Mucosa of descending colon (tissue), 3 donors: ENCODE measurements around the gene GSS. TPM values are rescaled to one million over a fixed set of nuclear protein-coding genes. Genes with fewer than 3 reads are reported as not detected.
A peak's percentile ranks its signal among the peaks of the same experiment; 100 is the strongest.

ENCODE experiments used
- ATAC-seq: fragments of 200-7000 bp; cut with Tn5 transposase; one replicate; pipeline ENCODE4 v1.9.1; 2020; ENCODE audit warnings: mild to moderate bottlenecking, moderate library complexity
- DNase-seq, 3 donors: peaks; one replicate each; pipeline ENCODE4 v3.0.0-alpha.2; 2020
- H3K36me3 ChIP-seq: fragments of 200-600 bp; one replicate; pipeline ENCODE4 v1.8.0; 2021; ENCODE audit warnings: low read depth, mild to moderate bottlenecking
- H3K4me1 ChIP-seq: fragments of 200-600 bp; one replicate; pipeline ENCODE4 v1.8.0; 2021; ENCODE audit warnings: low read depth, mild to moderate bottlenecking
- H3K4me3 ChIP-seq: fragments of 200-600 bp; one replicate; pipeline ENCODE4 v1.8.0; 2021; ENCODE audit warnings: mild to moderate bottlenecking
- H3K9me3 ChIP-seq: fragments of 200-600 bp; one replicate; pipeline ENCODE4 v1.8.0; 2021; ENCODE audit warnings: mild to moderate bottlenecking
- CTCF ChIP-seq: fragments of 200-600 bp; IDR thresholded peaks from one replicate; pipeline ENCODE4 v1.8.0; 2022; ENCODE audit warnings: antibody characterized with exemption, mild to moderate bottlenecking
- intact Hi-C, 2 donors: fragments of 100-400 bp; cut with DNase I in 1 of 2; cut with micrococcal nuclease in 1 of 2; formaldehyde crosslinking; loops; one replicate each; pipeline versions ENCODE4 v1.11.0 to v1.11.1; 2022; cut with DNase I, micrococcal nuclease
- total RNA-seq, 3 donors: library from RNA; stranded (reverse); fragmentation: NEBNext Ultra II Directional in 2 of 3; extraction: Animal tissue kit (Norgen Biotek cat#: 25700) in 2 of 3; gene quantifications; one replicate each; pipeline versions ENCODE4 v1.2.1 to v1.2.4, GENCODE V29; 2021 to 2023
- donor health status: DM: no; HTN: no; CAD: no; lungs with moderate emphysema.
- donor health status: DM: no; HTN: no; CAD: no.
- donor health status: DM: no; HTN: yes; CAD: no.

Gene GSS
- total RNA-seq, 3 donors from 2014 or later, result 45.2 to 97.3 (median 91.8) TPM

GRCh38 chr20:34983995-34984735 is 28.6 kb upstream of the GSS start:
- TF ChIP-seq CTCF, result no peak
- DNase-seq (peak; percentile 37 to 60 (median 50)), ATAC-seq (peak; percentile 83)
- H3K9me3 ChIP-seq, result no peaks in the 10 kb centered on the region
- peaks cover 18% of the 10 kb centered on the region for H3K4me1 ChIP-seq
- H3K36me3 ChIP-seq, result no peaks in the 10 kb centered on the region
- H3K4me3 ChIP-seq, result no peak overlapping the region
- intact Hi-C loops, result no loop called here

- intact Hi-C loops, result no loop called here
- DNase-seq (peak in 2 of 3 donors; percentile 31 to 40), ATAC-seq (no peak)
- TF ChIP-seq CTCF, result no peak
- H3K4me3 ChIP-seq, result no peak overlapping the region
- H3K9me3 ChIP-seq, result no peaks in the 10 kb centered on the region
- no peaks in the 10 kb centered on the region for H3K36me3 ChIP-seq
- H3K4me1 ChIP-seq, result peaks cover 18% of the 10 kb centered on the region
These were observed 27.6 kb upstream of the GSS start for GRCh38 chr20:34983089-34983820.

- ATAC-seq (no peak), DNase-seq (peak in 2 of 3 donors; percentile 25 to 44)
- no peak for TF ChIP-seq CTCF
- Histone ChIP-seq H3K4me1 (peaks cover 18% of the 10 kb centered on the region), H3K4me3 (no peak overlapping the region), H3K9me3 (no peaks in the 10 kb centered on the region), H3K36me3 (no peaks in the 10 kb centered on the region)
- intact Hi-C loops, result no loop called here
These were observed 26.9 kb upstream of the GSS start for GRCh38 chr20:34982270-34983088.

- ATAC-seq, result peak; percentile 72
- DNase-seq, result peak; percentile 68 to 76 (median 73)
- Histone ChIP-seq H3K4me1 (peaks cover 18% of the 10 kb centered on the region), H3K9me3 (no peaks in the 10 kb centered on the region), H3K4me3 (no peak overlapping the region), H3K36me3 (no peaks in the 10 kb centered on the region)
- intact Hi-C loops, result no loop called here
- no peak for TF ChIP-seq CTCF
These were observed 25.1 kb upstream of the GSS start for GRCh38 chr20:34980543-34981233.
